SJSA1 (cell line): Measurements from ENCODE around the gene MTHFS. TPM values are rescaled to one million over a fixed set of nuclear protein-coding genes. Genes with fewer than 3 reads are reported as not detected.

Experiments
- DNase-seq, 2 experiments: peaks; one replicate each; pipeline ENCODE4 v3.0.0-alpha.2; 2015 to 2020; ENCODE audit warnings: low spot score in 2 of 2, low read depth in 1 of 2
- H3K27ac ChIP-seq: fragments of 250-450 bp; sonication (Bioruptor Pico); 2 replicates; pipeline ENCODE4 v1.5.1; 2020; ENCODE audit warnings: mild to moderate bottlenecking, moderate library complexity
- H3K27me3 ChIP-seq: fragments of 250-450 bp; sonication (Bioruptor Pico); replicated peaks from 2 replicates; pipeline ENCODE4 v1.5.1; 2020; ENCODE audit warnings: mild to moderate bottlenecking, moderate library complexity
- H3K36me3 ChIP-seq: fragments of 250-450 bp; sonication (Bioruptor Pico); 2 replicates; pipeline ENCODE4 v1.5.1; 2020; ENCODE audit warnings: mild to moderate bottlenecking
- H3K4me1 ChIP-seq: fragments of 250-450 bp; sonication (Bioruptor Pico); replicated peaks from 2 replicates; pipeline ENCODE4 v1.6.1; 2021; ENCODE audit warnings: mild to moderate bottlenecking
- H3K4me3 ChIP-seq: fragments of 250-450 bp; sonication (Bioruptor Pico); 2 replicates; pipeline ENCODE4 v1.5.1; 2020; ENCODE audit warnings: mild to moderate bottlenecking
- H3K9me3 ChIP-seq: fragments of 250-450 bp; sonication (Bioruptor Pico); replicated peaks from 2 replicates; pipeline ENCODE4 v1.5.1; 2020; ENCODE audit warnings: mild to moderate bottlenecking
- total RNA-seq: library from RNA; depleted of rRNA; stranded (reverse); fragments of >200 nt; shearing (Covaris generic); gene quantifications from 2 replicates; pipeline ENCODE4 v1.2.3, GENCODE V29; 2014

The MTHFS gene
- total RNA-seq, 1 experiment from 2014 or later: 34.7 TPM

DNA sequence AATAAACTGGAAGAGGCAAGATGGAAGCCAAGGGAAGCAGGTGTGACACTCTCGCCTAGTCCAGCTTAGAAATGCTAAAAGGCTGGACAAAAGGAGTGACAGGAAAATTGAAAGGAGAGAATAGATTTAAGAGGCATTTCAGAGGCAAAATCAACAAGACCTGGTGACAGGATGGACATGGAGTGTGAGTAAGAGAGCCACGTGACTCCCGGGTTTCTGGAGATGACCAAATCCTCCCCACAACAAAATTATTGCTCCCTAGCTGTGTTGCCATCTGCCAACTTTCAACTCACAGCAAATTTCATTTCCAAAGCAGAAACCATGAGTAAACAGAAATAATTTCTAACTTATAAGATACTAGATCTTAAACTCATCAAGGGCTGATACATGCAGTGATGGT lies 52.6 kb downstream of the MTHFS start:
- H3K4me3 ChIP-seq: no peak overlapping the region
- H3K4me1 ChIP-seq: no peaks in the 10 kb centered on the region
- no peak overlapping the region for H3K27ac ChIP-seq
- no peaks in the 10 kb centered on the region for H3K36me3 ChIP-seq
- no peaks in the 10 kb centered on the region for H3K9me3 ChIP-seq
- H3K27me3 ChIP-seq: no peaks in the 10 kb centered on the region
- no peak for DNase-seq

DNA sequence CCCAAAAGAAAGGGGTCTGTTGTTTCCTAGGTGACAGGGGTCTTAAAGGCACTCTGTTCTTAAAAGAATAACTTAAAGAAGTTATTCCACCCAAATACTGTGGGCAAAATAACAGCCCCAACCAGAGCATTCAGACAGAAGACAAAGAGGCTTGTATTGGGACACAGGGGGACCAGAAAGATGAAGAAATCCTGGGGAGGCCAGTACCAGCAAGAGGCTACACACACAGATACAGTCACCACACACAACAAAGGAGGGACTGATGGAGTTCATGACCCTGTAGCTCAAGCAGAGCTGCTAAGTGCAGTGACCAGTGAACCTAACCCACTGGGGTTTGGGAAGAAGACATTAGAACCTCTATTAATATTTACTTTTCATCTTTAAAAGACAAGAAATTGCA lies 59.0 kb downstream of the MTHFS start:
- no peaks in the 10 kb centered on the region for H3K9me3 ChIP-seq
- H3K27ac ChIP-seq: no peak overlapping the region
- no peaks in the 10 kb centered on the region for H3K36me3 ChIP-seq
- no peak for DNase-seq
- no peak overlapping the region for H3K4me3 ChIP-seq
- H3K27me3 ChIP-seq: no peaks in the 10 kb centered on the region
- peaks cover 8% of the 10 kb centered on the region for H3K4me1 ChIP-seq

DNA sequence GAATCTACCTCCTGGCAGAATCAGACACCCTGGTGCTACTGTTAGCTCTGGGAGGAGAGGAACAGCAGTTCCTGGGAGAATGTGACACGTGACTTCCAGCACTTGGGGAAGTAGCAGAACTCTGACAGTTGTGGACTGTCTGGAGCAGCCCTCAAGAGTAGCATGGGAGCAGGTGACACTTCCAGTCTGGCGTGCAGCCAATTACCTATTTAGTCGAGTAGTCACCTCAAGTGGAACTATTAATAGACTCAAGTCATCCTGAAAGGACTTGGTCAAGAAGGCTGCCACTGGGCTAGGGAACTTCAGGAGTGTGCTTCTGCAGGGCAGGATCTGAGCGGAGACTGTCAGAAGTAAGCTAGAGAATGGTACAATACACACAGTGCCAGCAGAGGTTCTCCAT lies 62.3 kb downstream of the MTHFS start:
- Histone ChIP-seq H3K27me3 (no peaks in the 10 kb centered on the region), H3K4me1 (peaks cover 8% of the 10 kb centered on the region), H3K9me3 (no peaks in the 10 kb centered on the region), H3K4me3 (no peak overlapping the region), H3K27ac (no peak overlapping the region), H3K36me3 (no peaks in the 10 kb centered on the region)
- no peak for DNase-seq

DNA sequence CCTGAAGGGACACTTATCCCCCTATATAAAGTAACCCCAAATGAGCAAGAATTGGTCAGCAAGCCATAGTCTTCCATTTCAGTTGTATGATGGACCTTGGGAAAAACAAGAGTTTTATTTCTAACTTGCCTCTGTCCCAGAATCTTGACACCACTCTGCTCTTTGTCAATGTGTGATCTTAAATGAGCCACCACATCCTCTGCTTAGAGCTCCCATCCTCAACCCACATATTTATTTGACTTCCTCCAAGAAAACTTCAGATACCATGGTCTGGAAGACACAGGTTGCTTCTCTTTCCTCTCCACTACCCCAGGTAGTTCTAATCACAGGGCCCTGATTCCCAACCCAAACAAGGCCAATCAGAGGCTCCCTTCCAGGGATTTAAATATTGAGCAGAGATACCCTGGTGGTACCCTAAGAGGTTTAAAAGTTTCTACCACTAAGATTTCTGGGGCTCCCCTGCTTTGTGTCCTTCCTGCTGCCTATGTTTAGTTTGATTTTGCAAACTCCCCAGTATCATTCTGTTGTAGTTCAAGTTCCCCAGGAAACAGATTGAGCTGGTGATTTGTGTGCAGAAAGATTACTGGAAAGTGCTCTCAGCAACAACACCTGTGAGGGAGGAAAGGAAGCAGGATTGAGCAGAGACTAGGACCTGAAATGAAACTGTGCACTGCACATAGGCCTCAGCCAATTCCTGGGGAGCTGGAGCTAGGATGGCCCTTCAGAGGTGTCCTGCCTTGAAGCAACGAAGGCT lies 64.3 kb downstream of the MTHFS start:
- peaks cover 8% of the 10 kb centered on the region for H3K4me1 ChIP-seq
- no peaks in the 10 kb centered on the region for H3K36me3 ChIP-seq
- no peak overlapping the region for H3K4me3 ChIP-seq
- no peak overlapping the region for H3K27ac ChIP-seq
- no peak for DNase-seq
- H3K27me3 ChIP-seq: no peaks in the 10 kb centered on the region
- no peaks in the 10 kb centered on the region for H3K9me3 ChIP-seq

DNA sequence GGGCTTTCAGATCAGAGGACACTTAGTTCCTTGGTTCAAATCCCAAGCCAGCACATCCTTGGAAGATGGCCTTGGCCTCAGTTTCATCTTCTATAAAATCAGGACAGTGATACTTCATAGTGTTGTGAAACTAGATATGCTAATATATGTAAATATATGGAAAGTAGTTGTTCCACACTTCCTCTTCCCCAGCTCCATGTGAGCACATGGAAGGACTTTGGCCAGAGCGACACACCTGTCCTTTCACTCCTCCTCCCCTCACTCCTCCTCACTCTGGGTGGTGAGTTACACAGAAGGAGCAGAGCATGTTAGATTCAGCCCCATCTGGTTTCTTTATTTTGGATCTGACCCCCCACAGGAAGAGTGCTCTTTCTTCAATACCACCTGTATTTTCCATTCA lies 65.2 kb downstream of the MTHFS start:
- Histone ChIP-seq H3K4me3 (no peak overlapping the region), H3K27ac (no peak overlapping the region), H3K4me1 (peaks cover under 1% of the 10 kb centered on the region), H3K9me3 (no peaks in the 10 kb centered on the region), H3K27me3 (no peaks in the 10 kb centered on the region), H3K36me3 (no peaks in the 10 kb centered on the region)
- no peak for DNase-seq

DNA sequence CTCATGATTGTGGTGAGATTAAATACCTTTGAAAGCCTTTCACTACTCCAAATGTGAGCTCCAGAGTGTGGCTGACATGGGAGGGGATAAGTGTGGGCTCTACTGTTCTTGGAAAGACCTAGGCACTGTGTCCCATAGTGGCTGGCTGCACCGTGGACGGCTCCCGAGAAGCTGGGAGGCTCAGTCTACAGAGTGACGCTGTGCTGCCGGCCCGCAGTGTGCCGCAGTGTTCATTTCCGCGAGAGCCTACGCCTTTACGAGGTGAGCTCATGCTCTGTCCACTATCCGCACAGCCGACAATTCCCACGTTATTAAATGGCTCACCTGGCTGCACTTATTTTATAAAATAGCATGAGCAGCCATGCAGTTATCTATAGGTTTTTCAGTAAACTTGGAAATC lies 66.9 kb downstream of the MTHFS start:
- H3K27ac ChIP-seq: no peak overlapping the region
- no peaks in the 10 kb centered on the region for H3K27me3 ChIP-seq
- no peaks in the 10 kb centered on the region for H3K9me3 ChIP-seq

DNA sequence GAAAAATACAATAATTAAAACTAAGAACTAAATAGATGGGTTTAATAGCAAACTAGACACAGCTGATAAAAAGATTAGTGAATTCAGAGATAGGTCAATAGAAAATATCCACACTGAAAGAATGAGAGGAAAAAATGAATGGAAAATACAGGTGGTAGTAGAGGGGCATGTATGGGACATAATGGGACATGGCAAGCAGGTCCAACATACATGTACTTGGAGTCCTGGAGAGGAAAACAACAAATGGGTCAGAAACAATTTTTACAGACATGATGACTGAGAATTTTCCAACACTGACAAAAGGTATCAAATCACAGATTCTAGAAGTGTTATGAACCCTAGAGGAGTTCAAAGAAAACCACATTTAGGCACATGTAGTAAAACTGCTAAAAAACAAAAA lies 68.4 kb downstream of the MTHFS start:
- H3K27me3 ChIP-seq: no peaks in the 10 kb centered on the region
- H3K36me3 ChIP-seq: no peaks in the 10 kb centered on the region
- no peaks in the 10 kb centered on the region for H3K9me3 ChIP-seq
- H3K4me3 ChIP-seq: no peak overlapping the region
- no peak for DNase-seq
- no peaks in the 10 kb centered on the region for H3K4me1 ChIP-seq
- no peak overlapping the region for H3K27ac ChIP-seq

More for the DNA sequence above, 66.9 kb downstream of the MTHFS start:
- Histone ChIP-seq H3K4me3 (no peak overlapping the region), H3K36me3 (no peaks in the 10 kb centered on the region), H3K4me1 (no peaks in the 10 kb centered on the region)
- DNase-seq: no peak

DNA sequence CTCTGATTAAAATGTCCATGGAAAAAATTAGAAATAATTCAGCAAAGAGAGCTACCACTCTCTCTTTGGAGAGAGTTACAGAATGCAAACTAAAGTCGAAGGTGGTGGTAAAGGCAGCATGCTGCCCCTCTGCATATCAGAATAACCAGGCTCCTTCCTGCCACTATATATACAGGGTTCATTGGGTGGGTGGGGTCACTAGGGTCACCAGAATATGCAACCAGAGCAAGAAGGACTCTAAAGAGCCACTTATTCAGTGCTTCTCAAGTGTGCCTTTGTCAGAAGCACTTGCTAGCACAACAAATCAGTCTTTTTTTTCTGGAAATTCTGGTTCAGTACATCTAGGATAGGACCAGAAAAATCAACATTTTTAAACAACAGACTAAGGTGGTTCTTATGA lies 70.0 kb downstream of the MTHFS start:
- DNase-seq: no peak
- no peaks in the 10 kb centered on the region for H3K27me3 ChIP-seq

DNA sequence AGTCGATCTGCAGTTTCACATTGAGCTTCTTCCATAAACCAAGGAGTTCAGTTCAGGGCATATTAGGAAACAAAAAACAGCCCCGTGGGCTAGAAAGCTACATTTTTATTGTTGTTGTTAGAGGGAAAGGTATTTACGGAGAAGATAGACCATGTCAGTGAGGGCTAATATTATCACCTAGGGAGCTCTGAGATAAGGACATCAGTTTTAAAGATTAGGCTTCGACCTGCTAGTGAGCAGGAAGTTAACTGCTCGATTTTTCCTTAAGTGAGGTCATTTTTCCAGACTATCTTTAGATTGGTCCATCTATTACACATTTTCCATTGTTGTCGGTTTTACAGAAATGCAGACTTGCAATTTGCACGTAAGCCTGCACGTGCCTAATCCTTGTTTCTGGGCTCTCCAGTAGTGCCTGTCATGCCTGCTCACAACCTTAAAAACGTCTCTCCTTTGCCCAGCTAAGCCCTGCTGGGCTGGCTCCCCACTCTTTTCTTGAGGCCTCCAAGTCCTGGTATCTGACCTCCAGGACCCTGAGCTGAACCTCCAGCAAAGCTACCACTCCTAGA lies 72.6 kb downstream of the MTHFS start:
- Histone ChIP-seq H3K4me1 (no peaks in the 10 kb centered on the region), H3K4me3 (no peak overlapping the region), H3K27ac (no peak overlapping the region), H3K27me3 (no peaks in the 10 kb centered on the region), H3K9me3 (no peaks in the 10 kb centered on the region), H3K36me3 (no peaks in the 10 kb centered on the region)
- DNase-seq: no peak

More for the DNA sequence above, 70.0 kb downstream of the MTHFS start:
- Histone ChIP-seq H3K27ac (no peak overlapping the region), H3K9me3 (no peaks in the 10 kb centered on the region), H3K36me3 (no peaks in the 10 kb centered on the region), H3K4me3 (no peak overlapping the region), H3K4me1 (no peaks in the 10 kb centered on the region)

DNA sequence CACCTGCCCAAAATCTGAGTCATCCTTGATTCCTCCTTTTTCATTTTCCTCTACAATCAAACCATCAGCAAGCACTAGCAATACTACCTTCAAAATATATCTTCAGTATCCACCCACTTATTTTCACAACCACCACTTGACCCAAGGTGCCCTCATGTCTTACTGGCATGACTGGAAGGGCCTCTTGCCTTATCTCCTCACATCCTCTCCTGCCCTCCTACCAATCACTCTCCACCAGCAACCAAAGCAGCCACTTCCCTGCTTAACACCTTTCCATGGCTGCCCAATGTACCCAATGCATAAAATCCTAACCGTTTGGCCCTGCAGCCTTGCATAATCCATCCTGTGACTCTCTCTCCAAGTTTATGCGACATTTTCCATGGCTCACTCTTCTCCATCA lies 76.0 kb downstream of the MTHFS start:
- no peaks in the 10 kb centered on the region for H3K9me3 ChIP-seq
- no peak overlapping the region for H3K4me3 ChIP-seq
- DNase-seq: no peak
- H3K4me1 ChIP-seq: no peaks in the 10 kb centered on the region
- no peaks in the 10 kb centered on the region for H3K36me3 ChIP-seq
- no peaks in the 10 kb centered on the region for H3K27me3 ChIP-seq
- H3K27ac ChIP-seq: no peak overlapping the region

DNA sequence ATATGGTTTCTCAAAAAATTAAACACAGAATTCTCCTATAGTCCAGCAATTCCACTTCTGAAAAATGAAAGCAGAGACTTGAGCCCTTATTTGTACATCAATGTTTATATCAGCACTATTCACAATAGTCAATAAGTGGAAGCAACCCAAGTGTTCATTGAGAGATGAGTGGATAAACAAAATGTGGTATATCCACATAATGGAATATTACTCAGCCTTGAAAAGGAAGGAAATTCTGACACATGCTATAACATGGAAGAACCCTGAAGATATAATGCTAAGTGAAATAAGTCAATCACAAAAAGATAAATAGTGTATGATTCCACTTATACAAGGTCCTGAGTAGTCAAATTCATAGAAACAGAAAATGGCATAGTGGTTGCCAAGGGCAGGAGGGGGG lies 76.6 kb downstream of the MTHFS start:
- H3K4me3 ChIP-seq: no peak overlapping the region
- H3K9me3 ChIP-seq: no peaks in the 10 kb centered on the region
- H3K27ac ChIP-seq: no peak overlapping the region
- DNase-seq: no peak
- H3K36me3 ChIP-seq: no peaks in the 10 kb centered on the region
- H3K27me3 ChIP-seq: no peaks in the 10 kb centered on the region
- no peaks in the 10 kb centered on the region for H3K4me1 ChIP-seq

DNA sequence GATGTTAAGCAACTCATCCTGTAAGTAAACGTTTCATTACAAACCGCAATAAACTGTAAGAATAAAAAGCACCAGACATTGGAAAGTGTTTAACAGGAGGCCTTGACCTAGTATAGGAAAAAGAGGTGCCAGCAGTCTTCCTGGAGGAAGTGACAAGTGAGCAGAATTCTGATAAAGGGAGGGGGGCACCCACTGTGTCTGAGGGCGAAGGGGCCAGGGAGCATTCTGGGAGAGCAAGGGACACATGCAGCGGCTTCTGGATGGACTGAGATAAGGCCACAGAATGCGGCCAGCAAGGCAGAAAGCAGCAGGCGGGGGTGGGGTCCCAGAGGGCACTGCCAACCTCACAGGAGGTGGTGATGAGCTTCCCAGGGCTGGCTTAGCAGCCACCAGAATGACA lies 80.2 kb downstream of the MTHFS start:
- no peaks in the 10 kb centered on the region for H3K27me3 ChIP-seq
- no peak for DNase-seq
- no peaks in the 10 kb centered on the region for H3K36me3 ChIP-seq
- no peak overlapping the region for H3K4me3 ChIP-seq
- H3K4me1 ChIP-seq: no peaks in the 10 kb centered on the region
- no peaks in the 10 kb centered on the region for H3K9me3 ChIP-seq
- no peak overlapping the region for H3K27ac ChIP-seq

DNA sequence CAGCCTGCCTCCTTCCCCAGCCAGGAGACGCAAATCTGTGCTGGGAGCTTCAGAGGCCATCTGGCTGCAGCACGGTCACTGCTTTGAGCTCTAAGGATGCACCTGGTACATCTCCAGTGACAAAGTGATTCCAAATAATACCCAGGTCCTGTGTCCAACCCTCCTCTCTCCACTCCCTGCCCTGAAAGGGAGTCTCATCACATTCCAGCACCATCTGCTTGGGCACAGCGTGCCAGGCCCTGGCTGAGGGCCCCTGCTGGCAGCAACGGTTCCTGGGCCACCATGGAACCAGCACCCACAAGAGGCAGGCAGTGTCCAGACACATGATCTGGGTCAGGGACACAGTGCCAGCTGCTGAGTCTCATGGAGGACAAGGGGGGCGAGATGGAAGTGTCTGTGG lies 81.3 kb downstream of the MTHFS start:
- H3K9me3 ChIP-seq: no peaks in the 10 kb centered on the region
- H3K27ac ChIP-seq: no peak overlapping the region
- DNase-seq: no peak
- H3K4me3 ChIP-seq: no peak overlapping the region
- no peaks in the 10 kb centered on the region for H3K27me3 ChIP-seq
- no peaks in the 10 kb centered on the region for H3K4me1 ChIP-seq
- no peaks in the 10 kb centered on the region for H3K36me3 ChIP-seq

DNA sequence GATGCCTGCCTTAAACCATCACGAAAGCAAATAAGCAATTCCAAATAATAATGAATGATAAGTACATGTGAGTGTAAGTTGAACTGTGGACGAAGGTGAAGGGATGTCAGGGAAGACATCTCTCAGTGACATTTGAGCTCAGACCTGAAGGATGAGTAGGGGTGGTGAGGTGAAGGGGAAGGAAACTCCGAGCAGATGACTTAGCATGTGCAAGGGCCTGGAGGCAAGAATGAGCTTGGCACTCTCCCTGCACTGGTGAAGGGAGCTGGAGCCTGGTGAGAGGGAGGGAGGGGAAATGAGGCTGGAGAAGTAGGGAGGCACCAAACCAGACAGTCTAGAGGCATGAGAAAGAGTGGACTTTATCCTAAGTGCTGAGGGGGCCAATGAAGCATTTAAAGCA lies 84.3 kb downstream of the MTHFS start:
- Histone ChIP-seq H3K9me3 (no peaks in the 10 kb centered on the region), H3K36me3 (no peaks in the 10 kb centered on the region), H3K27ac (no peak overlapping the region), H3K4me3 (no peak overlapping the region), H3K4me1 (no peaks in the 10 kb centered on the region), H3K27me3 (no peaks in the 10 kb centered on the region)
- DNase-seq: no peak
